HepG2 (cell line): ENCODE data around the gene UGT1A7.

Experiments
- ATF3 ChIP-seq: sonication (generic); formaldehyde crosslinking; IDR thresholded peaks from 2 replicates; pipeline ENCODE4 v1.4.0; 2020; ENCODE audit warnings: missing genetic modification reagents
- BCL3 ChIP-seq: sonication (generic); formaldehyde crosslinking; IDR thresholded peaks from 2 replicates; pipeline ENCODE4 v1.5.1; 2020; ENCODE audit warnings: mild to moderate bottlenecking, missing genetic modification reagents, moderate library complexity
- CTCF ChIP-seq: sonication (generic); formaldehyde crosslinking; IDR thresholded peaks from 2 replicates; pipeline ENCODE4 v1.5.0; 2020; ENCODE audit warnings: mild to moderate bottlenecking, missing genetic modification reagents, moderate library complexity
- ESRRA ChIP-seq: sonication (generic); formaldehyde crosslinking; IDR thresholded peaks from 2 replicates; pipeline ENCODE4 v1.5.1; 2020; ENCODE audit warnings: mild to moderate bottlenecking, low read depth, missing genetic modification reagents
- FOXA3 ChIP-seq: IDR thresholded peaks from 2 replicates; pipeline ENCODE4 v1.6.1; 2016; ENCODE audit warnings: missing genetic modification reagents, missing compliant biosample characterization
- IRF2 ChIP-seq: IDR thresholded peaks from 2 replicates; pipeline ENCODE4 v1.6.1; 2018; ENCODE audit warnings: missing genetic modification reagents, missing compliant biosample characterization
- ZKSCAN5 ChIP-seq: sonication (generic); formaldehyde crosslinking; IDR thresholded peaks from 2 replicates; pipeline ENCODE4 v1.5.1; 2020; ENCODE audit warnings: mild to moderate bottlenecking, missing genetic modification reagents
- ZNF280B ChIP-seq: sonication (generic); formaldehyde crosslinking; IDR thresholded peaks from 2 replicates; pipeline ENCODE4 v1.5.0; 2020; ENCODE audit warnings: missing genetic modification reagents, mild to moderate bottlenecking, borderline replicate concordance
- ZNF441 ChIP-seq: sonication (generic); formaldehyde crosslinking; IDR thresholded peaks from 2 replicates; pipeline ENCODE4 v1.7.0; 2021; ENCODE audit warnings: missing genetic modification reagents, borderline replicate concordance
- ZSCAN30 ChIP-seq: sonication (generic); formaldehyde crosslinking; IDR thresholded peaks from 2 replicates; pipeline ENCODE4 v1.5.0; 2020; ENCODE audit warnings: mild to moderate bottlenecking, missing genetic modification reagents

GRCh38 chr2:233778030-233778429 lies 96.3 kb downstream of the UGT1A7 start, which contains the start of gene MROH2A:
- TF ChIP-seq CTCF (CRISPR knock-in tag) (no peak), ZNF280B (CRISPR knock-in tag) (no peak), ESRRA (CRISPR knock-in tag) (no peak), FOXA3 (CRISPR knock-in tag) (no peak), ZNF441 (no peak), ZKSCAN5 (CRISPR knock-in tag) (no peak), ZSCAN30 (CRISPR knock-in tag) (no peak), IRF2 (CRISPR knock-in tag) (no peak), ATF3 (CRISPR knock-in tag) (no peak), BCL3 (CRISPR knock-in tag) (no peak)
